ENCODE measurements around the gene SIPA1L2. TPM values are rescaled to one million over a fixed set of nuclear protein-coding genes. Genes with fewer than 3 reads are reported as not detected.

SIPA1L2 gene
- total RNA-seq, 1 experiment from 2014 or later: 3.4 TPM

GRCh38 chr1:232648316-232648715 lies 18.4 kb upstream of the SIPA1L2 start:
- Histone ChIP-seq H3K36me3 (ENCODE audit: insufficient read depth, low read length, poor library complexity, severe bottlenecking) (no peaks in the 10 kb centered on the region), H3K4me3 (ENCODE audit: low read depth, low read length, poor library complexity, severe bottlenecking) (no peak overlapping the region), H3K4me1 (ENCODE audit: insufficient read depth, low read length, poor library complexity, severe bottlenecking) (no peaks in the 10 kb centered on the region), H3K27me3 (replicated peaks; ENCODE audit: insufficient read depth, low read depth, low read length, poor library complexity) (no peaks in the 10 kb centered on the region), H3K9me3 (ENCODE audit: low read depth, low read length, poor library complexity, severe bottlenecking) (no peaks in the 10 kb centered on the region), H3K27ac (ENCODE audit: low read depth, low read length, poor library complexity, severe bottlenecking) (no peak overlapping the region)
- POLR2A ChIA-PET (ENCODE audit: low non-redundant PET): no interaction called here
- no TSS peak for BruUV-seq (replicated peaks)
- no peak for DNase-seq (ENCODE audit: low spot score)
- CTCF ChIA-PET: no interaction called here
- TF ChIP-seq EZH2 (IDR thresholded peaks at IDR 0.05; ENCODE audit: borderline replicate concordance, low read depth, low read length, poor library complexity, severe bottlenecking) (no peak), CTCF (conservative IDR thresholded peaks at IDR 0.05; ENCODE audit: low read depth, low read length) (no peak)
- intact Hi-C loops (cut with micrococcal nuclease; ENCODE audit: unreplicated experiment): no loop called here

DNA sequence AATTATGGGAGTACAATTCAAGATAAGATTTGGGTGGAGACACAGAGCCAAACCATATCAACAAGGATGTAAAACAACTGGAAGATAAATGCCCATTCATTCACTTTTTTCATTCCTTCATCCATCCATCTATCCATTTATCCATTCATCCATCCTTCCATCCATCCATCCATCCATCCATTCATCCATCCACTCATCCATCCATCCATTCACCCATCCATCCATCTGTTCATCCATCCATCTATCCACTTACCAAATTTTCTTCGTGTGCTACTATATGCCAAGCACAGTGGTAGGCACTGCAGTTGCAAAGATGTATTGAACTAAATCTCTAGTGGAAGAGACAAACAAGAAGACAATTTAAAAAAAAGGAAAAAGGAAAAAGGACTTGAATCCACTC lies 14.3 kb upstream of the SIPA1L2 start:
- Histone ChIP-seq H3K36me3 (ENCODE audit: insufficient read depth, low read length, poor library complexity, severe bottlenecking) (no peaks in the 10 kb centered on the region), H3K4me3 (ENCODE audit: low read depth, low read length, poor library complexity, severe bottlenecking) (no peak overlapping the region), H3K4me1 (ENCODE audit: insufficient read depth, low read length, poor library complexity, severe bottlenecking) (no peaks in the 10 kb centered on the region), H3K27me3 (replicated peaks; ENCODE audit: insufficient read depth, low read depth, low read length, poor library complexity) (no peaks in the 10 kb centered on the region), H3K27ac (ENCODE audit: low read depth, low read length, poor library complexity, severe bottlenecking) (no peak overlapping the region), H3K9me3 (ENCODE audit: low read depth, low read length, poor library complexity, severe bottlenecking) (no peaks in the 10 kb centered on the region)
- no peak for DNase-seq (ENCODE audit: low spot score)
- intact Hi-C loops (cut with micrococcal nuclease; ENCODE audit: unreplicated experiment): loop anchor here (5.0 kb wide), 1 partner anchor 148 kb away; no protein-coding TSS in a partner anchor
- CTCF ChIA-PET: no interaction called here
- TF ChIP-seq EZH2 (IDR thresholded peaks at IDR 0.05; ENCODE audit: borderline replicate concordance, low read depth, low read length, poor library complexity, severe bottlenecking) (no peak), CTCF (conservative IDR thresholded peaks at IDR 0.05; ENCODE audit: low read depth, low read length) (no peak)
- POLR2A ChIA-PET (ENCODE audit: low non-redundant PET): no interaction called here
- no TSS peak for BruUV-seq (replicated peaks)

GRCh38 chr1:232643251-232643650 lies 13.3 kb upstream of the SIPA1L2 start:
- Histone ChIP-seq H3K9me3 (ENCODE audit: low read depth, low read length, poor library complexity, severe bottlenecking) (no peaks in the 10 kb centered on the region), H3K4me1 (ENCODE audit: insufficient read depth, low read length, poor library complexity, severe bottlenecking) (no peaks in the 10 kb centered on the region), H3K36me3 (ENCODE audit: insufficient read depth, low read length, poor library complexity, severe bottlenecking) (no peaks in the 10 kb centered on the region), H3K27ac (ENCODE audit: low read depth, low read length, poor library complexity, severe bottlenecking) (no peak overlapping the region), H3K27me3 (replicated peaks; ENCODE audit: insufficient read depth, low read depth, low read length, poor library complexity) (no peaks in the 10 kb centered on the region), H3K4me3 (ENCODE audit: low read depth, low read length, poor library complexity, severe bottlenecking) (no peak overlapping the region)
- no peak for DNase-seq (ENCODE audit: low spot score)
- ChIA-PET CTCF (no interaction called here), POLR2A (ENCODE audit: low non-redundant PET) (no interaction called here)
- no peak for TF ChIP-seq EZH2 (IDR thresholded peaks at IDR 0.05; ENCODE audit: borderline replicate concordance, low read depth, low read length, poor library complexity, severe bottlenecking)
- TF ChIP-seq CTCF (conservative IDR thresholded peaks at IDR 0.05; ENCODE audit: low read depth, low read length): peak; percentile 48
- no TSS peak for BruUV-seq (replicated peaks)
- intact Hi-C loops (cut with micrococcal nuclease; ENCODE audit: unreplicated experiment): loop anchor here (5.0 kb wide), 1 partner anchor 149 kb away; no protein-coding TSS in a partner anchor

Measured in A673 (cell line).